HG03457 (cell line): ENCODE data around the gene DIO2.

ENCODE experiments used
- ATAC-seq: cut with Tn5 transposase; IDR thresholded peaks from one replicate; pipeline ENCODE4 v1.9.1; 2021; ENCODE audit warnings: moderate number of reproducible peaks; ENCODE audit not compliant: unreplicated experiment

DIO2 gene

GRCh38 chr14:80211153-80212022, at the start of gene DIO2:
Gene DIO2 (minus strand): TSS chr14:80211504. CDS start chr14:80211472, 32 bp downstream.
- no peak for ATAC-seq

GRCh38 chr14:80260645-80261044, 49.3 kb upstream of the DIO2 start:
- no peak for ATAC-seq

- no peak for ATAC-seq
Measured at GRCh38 chr14:80239631-80240030, 28.3 kb upstream of the DIO2 start.

- no peak for ATAC-seq
Measured at GRCh38 chr14:80237143-80237542, 25.8 kb upstream of the DIO2 start.

- no peak for ATAC-seq
Measured at GRCh38 chr14:80233470-80234089, 22.3 kb upstream of the DIO2 start.

GRCh38 chr14:80231702-80232101, 20.4 kb upstream of the DIO2 start:
- ATAC-seq: no peak

GRCh38 chr14:80223696-80224465, 12.6 kb upstream of the DIO2 start:
- ATAC-seq: no peak

- ATAC-seq: no peak
Measured at GRCh38 chr14:80216818-80217217, 5.5 kb upstream of the DIO2 start.

GRCh38 chr14:80215756-80216581, 4.7 kb upstream of the DIO2 start:
- no peak for ATAC-seq

GRCh38 chr14:80215081-80215480, 3.8 kb upstream of the DIO2 start:
- no peak for ATAC-seq

- no peak for ATAC-seq
Measured at GRCh38 chr14:80213602-80214001, 2.3 kb upstream of the DIO2 start.

- no peak for ATAC-seq
Measured at GRCh38 chr14:80212023-80212397, 706 bp upstream of the DIO2 start.

- no peak for ATAC-seq
Measured at GRCh38 chr14:80208461-80208860, 2.8 kb downstream of the DIO2 start.

GRCh38 chr14:80206351-80207080, 4.8 kb downstream of the DIO2 start:
- no peak for ATAC-seq

GRCh38 chr14:80202888-80203562, 8.3 kb downstream of the DIO2 start:
- no peak for ATAC-seq

GRCh38 chr14:80200093-80200492, 11.2 kb downstream of the DIO2 start:
- ATAC-seq: no peak

- no peak for ATAC-seq
Measured at GRCh38 chr14:80188571-80188970, 22.7 kb downstream of the DIO2 start.

- ATAC-seq: no peak
Measured at GRCh38 chr14:80186301-80186800, 25.0 kb downstream of the DIO2 start.

GRCh38 chr14:80176893-80177292, 34.4 kb downstream of the DIO2 start:
- ATAC-seq: no peak
